ENCODE results near the gene TMEM107. TPM values are rescaled to one million over a fixed set of nuclear protein-coding genes. Genes with fewer than 3 reads are reported as not detected.

Gene TMEM107
- total and polyA plus RNA-seq, 10 of the 15 experiments (the other 5 are each of a cell fraction or from before 2014, with no cell fraction given), result 7.9 to 38.7 (median 22.9) TPM

- no peak for TF ChIP-seq E4F1 (IDR thresholded peaks at IDR 0.05; ENCODE audit: borderline replicate concordance, partially characterized antibody)
- TF ChIP-seq PRDM15 (CRISPR knock-in tag; IDR thresholded peaks at IDR 0.05), result no peak
- TF ChIP-seq ELK1 (IDR thresholded peaks at IDR 0.05; ENCODE audit: low read depth, low read length), result no peak
- TF ChIP-seq RELB (IDR thresholded peaks at IDR 0.05; ENCODE audit: low read depth), result 0 out of 2 replicates have a peak, but pooled peaks have one; percentile 58
- no peak for TF ChIP-seq SUZ12 (IDR thresholded peaks at IDR 0.05; ENCODE audit: unreplicated experiment)
- TF ChIP-seq YY1 (IDR thresholded peaks at IDR 0.05; ENCODE audit: low read depth, low read length), result no peak
- TF ChIP-seq MLLT1 (IDR thresholded peaks at IDR 0.05), result peak; percentile 96
These were observed 20.3 kb downstream of the TMEM107 start (continued) for GRCh38 chr17:8155996-8156245.
